Left hindlimb (tissue), 1 donor: Measurements from ENCODE around the gene NIT1.
A peak's percentile ranks its signal among the peaks of the same experiment; 100 is the strongest.

Experiments
- DNase-seq: peaks from one replicate; pipeline ENCODE4 v3.0.0-alpha.2; 2018

NIT1 gene

GRCh38 chr1:161117759-161118581 lies at the start of gene NIT1, which contains the start of gene PFDN2:
NIT1 (plus strand) TSS chr1:161118105; CDS start chr1:161118177, 72 bp downstream.
PFDN2 (minus strand) TSS chr1:161118037; CDS start chr1:161118026, 11 bp downstream.
- peak; percentile 92 for DNase-seq

DNA sequence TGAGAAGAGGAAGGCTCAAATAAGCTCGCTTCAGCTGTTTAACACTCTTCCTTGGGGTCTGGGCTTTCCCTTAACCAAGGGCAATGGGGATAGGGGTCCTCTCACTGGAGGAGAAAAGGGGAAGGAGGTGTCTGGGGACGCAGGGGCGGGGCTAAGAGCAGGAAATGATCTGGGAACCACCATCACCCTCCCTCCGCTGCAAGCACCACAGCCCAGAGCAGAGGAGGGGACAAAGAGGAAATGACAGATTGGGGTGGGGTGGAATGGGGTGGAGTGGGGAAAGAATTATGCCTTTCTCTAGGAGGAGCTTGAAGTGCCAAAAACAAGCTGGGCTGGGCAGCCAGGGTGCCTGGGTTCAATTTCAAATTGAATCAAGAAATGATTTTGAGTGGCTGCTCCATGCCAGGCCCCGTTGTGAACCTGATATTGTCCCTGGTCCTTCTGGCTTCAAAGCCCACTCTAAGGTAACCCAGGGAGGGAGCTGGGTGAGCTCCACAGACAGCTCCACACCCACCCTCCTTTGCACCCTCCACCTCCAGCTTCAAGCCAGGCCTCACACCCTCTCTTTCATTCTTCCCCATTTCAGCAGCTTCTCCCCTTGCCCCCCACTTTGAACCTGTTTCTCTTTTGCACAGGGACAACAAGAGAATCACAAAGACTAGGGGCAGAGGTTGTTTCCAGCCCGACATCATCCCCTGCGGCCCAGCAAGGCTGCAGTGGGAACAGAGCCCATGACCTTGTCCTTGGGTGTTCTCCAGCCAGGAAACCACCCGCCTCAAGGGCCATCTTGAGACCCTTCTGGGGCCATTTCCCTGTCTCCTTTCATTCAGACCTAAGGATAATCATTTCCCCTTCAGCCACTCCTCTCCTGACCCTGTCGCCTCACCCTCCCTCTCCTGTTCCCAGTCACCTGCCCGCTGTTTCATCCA lies 49.3 kb upstream of the NIT1 start:
- no peak for DNase-seq

DNA sequence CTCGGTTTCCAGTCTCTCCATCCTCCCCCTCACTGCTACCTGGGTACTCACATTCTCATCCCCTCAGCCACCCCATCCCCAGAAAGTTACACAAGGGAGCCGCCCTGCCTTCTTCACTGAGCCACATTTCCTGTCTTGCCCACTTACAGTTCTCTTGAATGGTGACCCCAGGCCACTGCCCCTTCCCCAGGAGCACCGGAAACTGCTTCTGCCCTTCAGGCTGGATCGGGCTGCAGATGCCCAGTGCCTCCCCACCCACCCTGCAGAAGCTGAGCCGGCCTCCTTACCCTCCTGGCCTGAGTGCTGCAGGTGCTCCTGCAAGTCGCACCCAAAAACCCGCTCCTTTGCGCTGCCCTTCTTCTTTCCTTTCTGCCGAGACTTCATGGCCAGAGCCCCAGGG lies 48.7 kb upstream of the NIT1 start:
- no peak for DNase-seq

- DNase-seq: no peak
Observed at GRCh38 chr1:161069731-161070270, 48.1 kb upstream of the NIT1 start, which contains the start of gene ARHGAP30. ARHGAP30 (minus strand) TSS chr1:161069891; CDS start chr1:161069624, 267 bp downstream.

- no peak for DNase-seq
Observed at GRCh38 chr1:161070761-161071160, 47.1 kb upstream of the NIT1 start.

- DNase-seq: no peak
Observed at GRCh38 chr1:161071886-161072371, 46.0 kb upstream of the NIT1 start.

- no peak for DNase-seq
Observed at GRCh38 chr1:161072751-161073449, 45.0 kb upstream of the NIT1 start.

DNA sequence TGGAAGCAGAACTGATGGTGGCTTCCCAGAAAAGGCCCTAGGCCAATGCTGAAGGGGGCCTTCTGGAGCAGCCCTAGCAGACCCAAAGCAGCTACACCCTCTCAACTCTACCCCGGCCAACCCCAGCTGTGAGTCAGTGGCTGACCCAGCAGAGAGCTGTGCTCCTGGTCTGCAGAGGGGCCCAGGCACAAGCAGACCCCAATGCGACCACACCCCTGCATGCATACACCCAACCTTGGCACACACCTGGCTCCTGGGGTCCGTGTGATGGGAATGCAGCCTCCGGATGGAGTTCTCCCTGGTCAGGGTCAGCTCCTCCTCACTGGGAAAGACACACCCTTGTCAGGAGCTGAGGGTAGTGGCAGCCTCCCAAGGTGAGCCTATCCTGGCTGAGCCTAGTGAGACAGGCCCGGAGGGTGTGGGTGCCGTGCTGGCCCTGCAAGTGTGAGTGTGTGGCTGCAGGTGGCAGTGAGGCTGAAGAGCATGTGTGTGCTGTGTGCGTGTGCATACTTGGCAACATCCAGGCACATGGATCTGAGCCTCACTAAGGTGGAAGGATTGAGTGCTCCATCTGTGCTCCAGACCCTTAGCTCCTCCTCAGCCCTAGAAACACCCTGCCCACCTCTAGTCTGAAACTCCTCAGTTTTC lies 44.3 kb upstream of the NIT1 start:
- no peak for DNase-seq

- no peak for DNase-seq
Observed at GRCh38 chr1:161074676-161075368, 43.1 kb upstream of the NIT1 start.

GRCh38 chr1:161076410-161076809 lies 41.5 kb upstream of the NIT1 start:
- no peak for DNase-seq

- DNase-seq: no peak
Observed at GRCh38 chr1:161077426-161077825, 40.5 kb upstream of the NIT1 start.

DNA sequence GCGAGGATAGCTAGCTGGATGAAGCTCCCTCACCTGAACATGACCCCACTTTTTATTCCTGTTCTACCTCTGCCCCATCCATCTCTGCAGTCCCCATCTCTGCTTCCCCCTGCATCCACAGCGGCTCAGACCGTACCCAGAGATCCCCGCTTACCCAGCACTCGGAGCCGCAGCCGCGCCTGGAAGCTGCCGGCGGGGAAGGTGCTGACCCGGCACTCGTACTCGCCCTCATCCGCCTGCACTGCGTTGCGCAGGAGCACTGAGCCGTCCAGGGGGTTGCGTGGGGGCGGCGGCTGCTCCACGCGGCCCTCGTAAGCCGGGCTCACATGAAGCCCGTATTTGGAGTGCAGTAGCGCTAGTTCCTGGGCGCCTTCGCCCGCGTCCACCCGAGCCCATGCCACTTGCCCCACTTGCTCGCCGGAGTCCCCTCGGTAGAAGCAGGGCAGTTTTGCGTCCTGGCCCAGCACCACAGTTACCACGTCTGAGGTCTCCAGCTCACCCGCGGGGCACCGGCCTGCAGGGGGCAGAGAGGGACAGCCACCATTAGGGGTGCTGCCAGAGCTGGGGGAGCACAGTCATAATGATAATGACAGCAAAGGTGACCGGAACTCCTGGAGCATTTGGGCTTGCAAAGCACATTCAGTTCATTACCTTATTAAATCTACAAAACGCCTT lies 38.3 kb upstream of the NIT1 start:
- no peak for DNase-seq

- no peak for DNase-seq
Observed at GRCh38 chr1:161080441-161081405, 37.2 kb upstream of the NIT1 start.

DNA sequence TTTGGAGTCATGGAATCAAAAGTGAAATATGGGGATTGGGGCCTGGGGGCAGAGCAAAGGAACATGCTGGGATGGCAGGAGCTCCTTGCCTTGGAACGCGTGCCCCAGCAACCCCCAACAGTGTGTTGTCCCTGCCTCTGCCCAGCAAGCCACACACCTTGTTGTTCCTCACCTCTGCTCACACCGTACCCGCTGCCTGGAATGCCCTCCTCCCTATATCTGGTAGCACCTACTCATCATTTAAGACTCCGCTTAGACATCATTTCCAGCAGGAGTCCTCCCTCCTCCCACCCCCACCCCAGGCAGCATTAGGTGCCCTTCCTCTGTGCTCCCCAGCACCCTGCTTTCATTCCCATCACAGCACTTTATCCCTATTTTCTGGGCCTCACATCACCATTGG lies 36.4 kb upstream of the NIT1 start:
- DNase-seq: no peak

GRCh38 chr1:161082483-161082882 lies 35.4 kb upstream of the NIT1 start:
- no peak for DNase-seq

DNA sequence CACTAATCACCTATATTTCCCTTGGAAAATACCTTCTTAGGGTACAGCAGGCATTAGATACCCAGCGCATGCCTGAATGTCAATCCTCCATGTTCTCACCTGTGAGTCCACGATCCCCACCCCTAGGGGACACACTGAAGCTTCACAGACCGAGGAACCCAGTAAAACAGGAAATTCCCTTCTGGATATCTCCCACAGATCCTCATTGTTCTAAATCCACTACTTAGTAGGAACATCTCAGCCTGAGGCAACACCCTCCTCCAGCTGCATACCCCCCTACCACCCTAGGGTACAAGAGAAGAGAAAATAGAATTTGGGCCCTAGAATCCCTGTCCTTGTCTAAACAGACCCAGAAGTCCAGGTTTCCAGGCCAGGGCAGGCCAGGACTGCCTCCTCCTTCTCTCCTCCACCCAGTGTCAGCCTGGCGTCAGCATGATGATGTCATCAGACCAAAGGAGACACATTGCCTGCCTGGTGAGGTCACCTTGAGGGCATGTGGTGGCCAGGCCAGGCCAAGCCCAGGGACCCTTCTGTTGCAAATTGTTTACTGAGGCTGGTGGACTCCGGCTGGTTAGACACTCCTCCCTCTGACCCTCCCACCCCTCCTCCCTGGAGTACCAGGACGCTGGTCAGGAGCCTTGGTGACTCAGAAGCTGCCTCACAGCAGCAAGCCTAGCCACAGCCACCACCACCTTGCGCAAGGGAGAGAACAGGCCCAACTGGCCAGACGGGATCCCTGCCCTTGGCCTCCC lies 34.7 kb upstream of the NIT1 start:
- DNase-seq: no peak

GRCh38 chr1:161083748-161084596 lies 33.9 kb upstream of the NIT1 start:
- no peak for DNase-seq

- DNase-seq: no peak
Observed at GRCh38 chr1:161084597-161084988, 33.3 kb upstream of the NIT1 start.
